Right atrium auricular region (tissue), 2 donors: Measurements from ENCODE around the gene OIP5. TPM values are rescaled to one million over a fixed set of nuclear protein-coding genes. Genes with fewer than 3 reads are reported as not detected.
A peak's percentile ranks its signal among the peaks of the same experiment; 100 is the strongest.
"Not testable (repeated sequence)": the region's sequence is repeated elsewhere in the genome, so short reads cannot be mapped to it uniquely, and the experiment has no call there.

Experiments
- DNase-seq: peaks from one replicate; pipeline ENCODE4 v3.0.0-alpha.2; 2019; ENCODE audit warnings: low spot score
- H3K27ac ChIP-seq, 2 donors: fragments of 200-600 bp; sonication (generic); 1 replicate in 1 of 2; 2 replicates in 1 of 2; pipeline ENCODE4 v1.5.1; 2016 to 2019
- H3K27me3 ChIP-seq, 2 donors: fragments of 200-600 bp; sonication (generic); one replicate each; pipeline versions ENCODE4 v1.5.1 to v1.6.0; 2017 to 2019
- H3K36me3 ChIP-seq: fragments of 200-600 bp; sonication (generic); one replicate; pipeline ENCODE4 v1.5.1; 2016
- H3K4me1 ChIP-seq, 2 donors: fragments of 200-600 bp; sonication (generic); one replicate each; pipeline versions ENCODE4 v1.5.1 to v1.6.0; 2017 to 2019
- H3K4me3 ChIP-seq, 2 donors: fragments of 200-600 bp; sonication (generic); 1 replicate in 1 of 2; 2 replicates in 1 of 2; pipeline ENCODE4 v1.5.1; 2017 to 2019; ENCODE audit warnings: mild to moderate bottlenecking in 1 of 2, moderate library complexity in 1 of 2
- H3K9me3 ChIP-seq, 2 donors: fragments of 200-600 bp; sonication (generic); one replicate each; pipeline ENCODE4 v1.5.1; 2019
- total RNA-seq, 2 donors: library from RNA; depleted of rRNA; stranded (reverse); fragments of >200 nt; gene quantifications; one replicate each; pipeline ENCODE4 v1.1.0, GENCODE V29; 2016
- TF ChIP-seq, protein P1 (sequence below), 2 donors: fragments of 200-600 bp; sonication (generic); IDR thresholded peaks; one replicate each; pipeline ENCODE4 v1.5.1; 2019; ENCODE audit warnings: antibody characterized with exemption in 2 of 2

Gene OIP5
- total RNA-seq, 2 donors from 2014 or later: 0.35 TPM; not detected in 1

DNA sequence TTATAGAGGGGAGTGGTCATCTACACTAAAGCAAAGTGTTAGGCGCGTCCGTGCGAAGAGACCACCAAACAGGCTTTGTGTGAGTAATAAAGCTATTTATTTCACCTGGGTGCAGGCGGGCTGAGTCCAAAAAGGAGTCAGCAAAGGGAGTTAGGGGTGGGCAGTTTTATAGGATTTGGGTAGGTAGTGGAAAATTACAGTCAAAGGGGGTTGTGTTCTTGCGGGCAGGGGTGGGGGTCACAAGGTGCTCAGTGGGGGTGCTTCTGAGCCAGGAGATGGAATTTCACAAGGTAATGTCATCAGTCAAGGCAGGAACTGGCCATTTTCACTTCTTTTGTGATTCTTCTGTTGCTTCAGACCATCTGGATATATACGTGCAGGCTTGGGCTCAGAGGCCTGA, 47.1 kb downstream of the OIP5 start:
- Histone ChIP-seq H3K4me1 (peaks cover 0 to 51% of the 10 kb centered on the region in 2 donors), H3K27ac (peak overlapping the region; percentile 97 to 98), H3K4me3 (peak overlapping the region; percentile 94 to 99), H3K27me3 (no peaks in the 10 kb centered on the region), H3K9me3 (no peaks in the 10 kb centered on the region), H3K36me3 (peaks cover 43% of the 10 kb centered on the region)
- TF ChIP-seq, protein P1, sequence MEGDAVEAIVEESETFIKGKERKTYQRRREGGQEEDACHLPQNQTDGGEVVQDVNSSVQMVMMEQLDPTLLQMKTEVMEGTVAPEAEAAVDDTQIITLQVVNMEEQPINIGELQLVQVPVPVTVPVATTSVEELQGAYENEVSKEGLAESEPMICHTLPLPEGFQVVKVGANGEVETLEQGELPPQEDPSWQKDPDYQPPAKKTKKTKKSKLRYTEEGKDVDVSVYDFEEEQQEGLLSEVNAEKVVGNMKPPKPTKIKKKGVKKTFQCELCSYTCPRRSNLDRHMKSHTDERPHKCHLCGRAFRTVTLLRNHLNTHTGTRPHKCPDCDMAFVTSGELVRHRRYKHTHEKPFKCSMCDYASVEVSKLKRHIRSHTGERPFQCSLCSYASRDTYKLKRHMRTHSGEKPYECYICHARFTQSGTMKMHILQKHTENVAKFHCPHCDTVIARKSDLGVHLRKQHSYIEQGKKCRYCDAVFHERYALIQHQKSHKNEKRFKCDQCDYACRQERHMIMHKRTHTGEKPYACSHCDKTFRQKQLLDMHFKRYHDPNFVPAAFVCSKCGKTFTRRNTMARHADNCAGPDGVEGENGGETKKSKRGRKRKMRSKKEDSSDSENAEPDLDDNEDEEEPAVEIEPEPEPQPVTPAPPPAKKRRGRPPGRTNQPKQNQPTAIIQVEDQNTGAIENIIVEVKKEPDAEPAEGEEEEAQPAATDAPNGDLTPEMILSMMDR (IDR thresholded peaks at IDR 0.05): no peak
- no peak for DNase-seq

DNA sequence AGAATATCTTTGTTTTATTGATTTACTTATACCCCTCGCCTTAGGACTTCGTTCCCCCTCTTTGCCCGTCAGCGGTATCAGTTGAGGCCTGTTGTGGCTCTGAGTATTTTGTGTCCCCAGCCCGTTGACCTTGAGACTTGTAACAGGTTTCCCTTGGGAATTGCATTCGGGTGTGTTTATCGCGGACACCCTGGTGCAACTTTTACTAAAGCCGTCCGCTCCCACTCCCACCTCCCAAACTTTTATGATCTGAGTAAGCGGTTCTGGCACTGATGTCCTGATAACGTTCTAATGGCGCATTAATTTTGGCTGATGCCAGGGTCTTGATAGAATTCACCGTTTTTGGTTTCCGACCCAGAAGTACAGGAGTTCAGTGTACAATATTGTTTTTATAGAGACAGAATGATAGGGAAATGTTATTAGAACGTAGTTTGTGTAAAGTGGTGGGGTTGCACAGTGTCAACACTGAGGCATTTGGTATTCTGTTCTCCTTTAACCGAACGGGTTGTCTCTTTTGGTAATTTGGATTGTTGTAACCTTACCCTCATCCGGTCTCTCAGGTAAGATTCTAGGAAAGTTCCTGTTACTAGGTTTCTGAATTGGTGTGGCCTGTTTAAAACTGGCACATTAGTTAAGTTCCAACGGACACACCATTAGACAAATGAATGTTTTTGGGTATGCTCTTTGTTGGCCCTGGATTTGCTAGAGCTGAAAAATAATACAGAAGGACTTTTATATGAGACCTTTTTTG, 47.8 kb downstream of the OIP5 start:
- peaks cover 0 to 51% of the 10 kb centered on the region in 2 donors for H3K4me1 ChIP-seq
- no peak for DNase-seq
- H3K4me3 ChIP-seq: peak overlapping the region; percentile 94 to 99

DNA sequence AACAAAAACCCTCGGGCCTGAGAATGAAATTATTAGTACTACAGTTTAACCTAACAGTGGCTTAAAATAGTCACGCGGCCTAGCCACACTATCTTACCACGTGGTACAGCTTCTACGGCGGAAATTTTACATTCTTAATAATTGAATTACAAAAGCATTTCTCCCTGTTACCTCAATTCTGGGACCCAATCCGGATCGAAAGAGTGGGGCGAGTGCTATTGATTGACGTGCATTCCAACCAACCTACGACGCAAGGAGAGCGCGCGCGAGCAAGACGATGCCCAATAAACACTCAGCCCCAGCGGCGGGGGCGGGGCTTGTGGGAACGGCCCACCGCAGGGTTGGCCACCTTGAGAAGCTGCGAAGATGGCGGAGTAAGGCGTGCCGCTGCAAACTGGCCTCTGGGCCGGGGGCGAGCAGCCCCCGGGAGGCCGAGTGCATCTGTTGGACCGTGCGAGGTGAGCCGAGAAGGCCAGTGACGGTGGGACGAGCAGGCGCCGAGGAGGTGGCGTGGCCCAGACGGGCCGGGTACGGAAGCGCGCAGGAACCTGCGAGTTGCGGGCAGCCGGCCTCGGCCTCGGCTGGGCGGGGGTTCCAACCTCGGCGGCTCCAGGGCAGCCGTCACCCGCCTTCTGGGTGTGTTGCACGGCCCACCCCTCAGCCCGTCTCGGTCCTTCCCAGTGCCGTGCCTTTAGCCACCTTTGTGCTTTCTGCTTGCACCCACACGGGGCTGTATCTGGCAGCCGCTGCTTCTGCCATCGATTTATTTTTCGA, 48.6 kb downstream of the OIP5 start:
- H3K9me3 ChIP-seq: no peaks in the 10 kb centered on the region
- DNase-seq: peak; percentile 99
- peak overlapping the region; percentile 97 to 98 for H3K27ac ChIP-seq
- TF ChIP-seq, protein P1 (IDR thresholded peaks at IDR 0.05): no peak
- peak overlapping the region; percentile 94 to 99 for H3K4me3 ChIP-seq
- H3K4me1 ChIP-seq: peaks cover 0 to 46% of the 10 kb centered on the region in 2 donors
- H3K27me3 ChIP-seq: no peaks in the 10 kb centered on the region
- peaks cover 47% of the 10 kb centered on the region for H3K36me3 ChIP-seq

More for the DNA sequence above, 47.8 kb downstream of the OIP5 start:
- TF ChIP-seq, protein P1 (IDR thresholded peaks at IDR 0.05): no peak
- Histone ChIP-seq H3K36me3 (peaks cover 45% of the 10 kb centered on the region), H3K27ac (peak overlapping the region; percentile 97 to 98), H3K9me3 (no peaks in the 10 kb centered on the region), H3K27me3 (no peaks in the 10 kb centered on the region)

DNA sequence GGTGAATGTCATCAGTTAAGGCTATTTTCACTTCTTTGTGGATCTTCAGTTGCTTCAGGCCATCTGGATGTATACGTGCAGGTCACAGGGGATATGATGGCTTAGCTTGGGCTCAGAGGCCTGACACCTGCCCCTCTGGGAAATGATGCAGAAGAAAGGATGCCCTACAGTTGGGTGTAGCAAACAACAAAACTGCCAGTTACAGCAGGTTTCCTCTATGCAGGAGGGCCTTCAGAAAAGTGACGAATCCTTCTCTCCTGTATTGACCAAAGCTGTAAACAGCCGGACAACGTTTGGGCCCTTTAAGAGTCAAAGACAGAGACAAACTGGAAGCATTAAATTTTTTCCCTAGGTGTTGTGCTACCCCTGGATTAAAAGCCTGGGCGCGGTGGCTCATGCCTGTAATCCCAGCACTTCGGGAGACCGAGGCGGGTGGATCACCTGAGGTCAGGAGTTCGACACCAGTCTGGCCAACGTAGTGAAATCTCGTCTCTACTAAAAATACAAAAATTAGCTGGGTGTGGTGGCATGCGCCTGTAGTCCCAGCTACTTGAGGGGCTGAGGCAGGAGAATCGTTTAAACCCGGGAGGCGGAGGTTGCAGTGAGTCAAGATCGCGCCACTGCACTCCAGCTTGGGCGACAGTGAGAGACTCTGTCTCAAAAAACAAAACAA, 49.3 kb downstream of the OIP5 start:
- H3K36me3 ChIP-seq: peaks cover 47% of the 10 kb centered on the region
- peak overlapping the region; percentile 97 to 98 for H3K27ac ChIP-seq
- not testable (repeated sequence) for DNase-seq

DNA sequence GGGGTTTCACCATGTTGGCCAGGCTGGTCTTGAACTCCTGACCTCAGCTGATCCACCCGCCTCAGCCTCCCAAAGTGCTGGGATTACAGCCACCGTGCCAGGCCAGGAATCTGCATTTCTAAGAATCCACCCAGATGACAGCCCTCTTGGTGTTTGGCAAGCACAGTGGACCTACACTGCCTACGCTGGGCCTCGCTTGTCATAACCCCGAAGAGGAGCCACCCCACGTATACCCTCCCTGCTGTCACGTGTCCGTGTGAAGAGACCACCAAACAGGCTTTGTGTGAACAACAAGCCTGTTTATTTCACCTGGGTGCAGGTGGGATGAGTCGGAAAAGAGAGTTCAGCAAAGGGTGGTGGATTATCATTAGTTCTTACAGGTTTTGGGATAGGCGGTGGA, 50.0 kb downstream of the OIP5 start:
- not testable (repeated sequence) for DNase-seq, H3K4me3 ChIP-seq, H3K9me3 ChIP-seq, H3K27ac ChIP-seq, H3K27me3 ChIP-seq
- Histone ChIP-seq H3K36me3 (peaks cover 45% of the 10 kb centered on the region), H3K4me1 (peaks cover 0 to 32% of the 10 kb centered on the region in 2 donors)

More for the DNA sequence above, 49.3 kb downstream of the OIP5 start:
- peak overlapping the region; percentile 94 to 99 for H3K4me3 ChIP-seq
- peaks cover 0 to 39% of the 10 kb centered on the region in 2 donors for H3K4me1 ChIP-seq
- not testable (repeated sequence) for H3K9me3 ChIP-seq, H3K27me3 ChIP-seq

DNA sequence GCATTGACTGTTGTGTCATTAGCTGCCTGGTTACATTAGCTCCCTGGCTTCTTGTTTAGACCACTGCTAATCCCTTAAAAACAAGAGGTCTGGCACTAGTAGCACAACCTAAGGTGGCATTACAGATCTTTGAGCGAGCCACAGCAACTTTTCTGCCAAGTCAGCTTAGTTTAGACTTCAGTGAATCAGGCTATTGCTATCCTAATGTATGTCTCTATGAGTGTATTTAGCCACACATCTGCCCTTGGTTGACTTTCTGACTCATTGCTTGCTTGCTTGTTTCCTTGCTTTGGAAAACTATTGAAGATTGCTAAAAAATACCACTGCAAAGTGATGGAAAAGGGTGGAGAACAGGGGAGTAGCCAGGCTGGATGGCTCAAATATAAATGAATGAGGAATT, 51.2 kb downstream of the OIP5 start:
- Histone ChIP-seq H3K4me3 (no peak overlapping the region), H3K4me1 (peaks cover 0 to 22% of the 10 kb centered on the region in 2 donors), H3K27ac (no peak overlapping the region), H3K9me3 (no peaks in the 10 kb centered on the region), H3K27me3 (no peaks in the 10 kb centered on the region), H3K36me3 (peaks cover 39% of the 10 kb centered on the region)
- TF ChIP-seq, protein P1 (IDR thresholded peaks at IDR 0.05): no peak
- no peak for DNase-seq
